Activated naive CD4-positive, alpha-beta T cell treated with anti-CD3 and anti-CD28 coated beads for 36 hours (primary cell): Measurements from ENCODE around the gene CDIPT. TPM values are rescaled to one million over a fixed set of nuclear protein-coding genes. Genes with fewer than 3 reads are reported as not detected.
"Not testable (repeated sequence)": the region's sequence is repeated elsewhere in the genome, so short reads cannot be mapped to it uniquely, and the experiment has no call there.

Experiments
- CTCF ChIA-PET: fragments of 350-600 bp; sonication (Branson Sonifier 250); formaldehyde crosslinking; loops from one replicate; lab custom pipeline; 2021; ENCODE audit warnings: antibody characterized with exemption; lab: Charles Lee
- DNase-seq: peaks from one replicate; pipeline ENCODE4 v3.0.0-alpha.2; 2020
- H3K27ac Mint-ChIP-seq: one replicate; pipeline ENCODE4 v1.8.0; 2021; ENCODE audit warnings: mild to moderate bottlenecking, mixed read lengths
- H3K27me3 Mint-ChIP-seq: one replicate; pipeline ENCODE4 v1.8.0; 2021; ENCODE audit warnings: low read depth, mixed read lengths
- H3K36me3 Mint-ChIP-seq: one replicate; pipeline ENCODE4 v1.8.0; 2021; ENCODE audit warnings: low read depth, mixed read lengths
- H3K4me1 Mint-ChIP-seq: one replicate; pipeline ENCODE4 v1.8.0; 2021; ENCODE audit warnings: low read depth, mixed read lengths
- H3K4me3 Mint-ChIP-seq: one replicate; pipeline ENCODE4 v1.8.0; 2021; ENCODE audit warnings: mild to moderate bottlenecking, moderate library complexity, mixed read lengths
- H3K9me3 Mint-ChIP-seq: one replicate; pipeline ENCODE4 v1.8.0; 2021; ENCODE audit warnings: mixed read lengths
- intact Hi-C: fragments of 100-400 bp; cut with micrococcal nuclease; formaldehyde crosslinking; loops from one replicate; pipeline ENCODE4 v1.15.1; 2023
- total RNA-seq, 2 experiments: library from RNA; stranded (reverse); gene quantifications; one replicate each; pipeline ENCODE4 v1.2.3, GENCODE V29; 2021

The CDIPT gene
- total RNA-seq, 2 experiments from 2014 or later, result 29.0 to 31.0 TPM

DNA sequence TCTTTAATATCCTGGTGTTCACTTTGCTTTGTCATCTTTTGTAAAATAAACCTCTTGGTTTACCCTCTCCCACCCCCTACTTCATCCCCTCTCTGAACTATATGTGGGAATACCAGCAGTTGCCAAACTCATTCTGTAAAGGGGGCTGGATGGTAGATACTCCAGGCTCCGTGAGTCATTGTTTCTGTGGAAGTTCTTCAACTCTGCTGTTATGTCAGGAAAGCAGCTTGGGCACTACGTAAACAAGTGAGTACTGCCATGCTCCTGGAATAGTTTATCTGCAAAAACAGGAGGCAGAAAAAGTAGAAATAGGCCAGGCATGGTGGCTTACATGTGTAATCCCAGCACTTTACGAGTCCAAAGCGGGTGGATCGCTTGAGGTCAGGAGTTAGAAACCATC lies 25.2 kb downstream of the CDIPT start:
- intact Hi-C loops, result no loop called here
- CTCF ChIA-PET, result interaction anchor here (0.6 to 2.6 kb wide), 2 partner anchors 11 to 714 kb away, joined by 3 to 11 read pairs; no protein-coding TSS in a partner anchor
- Mint-ChIP-seq H3K27ac (no peak overlapping the region), H3K9me3 (no peaks in the 10 kb centered on the region), H3K36me3 (peaks cover 21% of the 10 kb centered on the region), H3K4me3 (no peak overlapping the region), H3K27me3 (no peaks in the 10 kb centered on the region), H3K4me1 (peaks cover 11% of the 10 kb centered on the region)
- DNase-seq, result no peak

DNA sequence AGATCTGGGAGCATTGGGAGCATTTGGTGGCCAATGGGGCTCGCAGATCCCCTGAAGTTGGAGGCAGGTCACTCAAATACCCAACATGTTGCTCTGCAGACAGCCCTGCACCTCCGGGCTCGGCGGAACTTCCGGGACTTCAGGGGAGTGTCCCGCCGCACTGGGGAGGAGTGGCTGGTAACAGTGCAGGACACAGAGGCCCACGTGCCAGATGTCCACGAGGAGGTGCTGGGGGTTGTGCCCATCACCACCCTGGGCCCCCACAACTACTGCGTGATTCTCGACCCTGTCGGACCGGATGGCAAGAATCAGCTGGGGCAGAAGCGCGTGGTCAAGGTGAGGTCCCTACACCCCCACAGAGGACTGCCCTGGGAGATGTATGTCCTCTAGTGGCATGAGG lies 26.4 kb downstream of the CDIPT start:
- intact Hi-C loops, result no loop called here
- DNase-seq, result no peak
- Mint-ChIP-seq H3K27ac (no peak overlapping the region), H3K4me1 (peaks cover 13% of the 10 kb centered on the region), H3K9me3 (no peaks in the 10 kb centered on the region), H3K36me3 (peaks cover 25% of the 10 kb centered on the region), H3K27me3 (no peaks in the 10 kb centered on the region), H3K4me3 (no peak overlapping the region)
- CTCF ChIA-PET, result no interaction called here

- no peak for DNase-seq
- Mint-ChIP-seq H3K9me3 (no peaks in the 10 kb centered on the region), H3K4me1 (peaks cover 19% of the 10 kb centered on the region), H3K36me3 (peaks cover 25% of the 10 kb centered on the region), H3K4me3 (no peak overlapping the region), H3K27ac (no peak overlapping the region), H3K27me3 (no peaks in the 10 kb centered on the region)
- intact Hi-C loops, result no loop called here
- CTCF ChIA-PET, result no interaction called here
Measured at GRCh38 chr16:29835926-29836325, 27.1 kb downstream of the CDIPT start.

- H3K4me3 Mint-ChIP-seq, result no peak overlapping the region
- H3K9me3 Mint-ChIP-seq, result no peaks in the 10 kb centered on the region
- CTCF ChIA-PET, result interaction anchor here (1.2 to 1.6 kb wide), 3 partner anchors 13 to 15 kb away, joined by 3 to 9 read pairs (median 7); partner anchors contain the start of gene MVP
- H3K4me1 Mint-ChIP-seq, result peaks cover 33% of the 10 kb centered on the region
- no peak for DNase-seq
- intact Hi-C loops, result no loop called here
- peaks cover 25% of the 10 kb centered on the region for H3K36me3 Mint-ChIP-seq
- H3K27ac Mint-ChIP-seq, result no peak overlapping the region
- H3K27me3 Mint-ChIP-seq, result no peaks in the 10 kb centered on the region
Measured at GRCh38 chr16:29834079-29834478, 28.9 kb downstream of the CDIPT start.

GRCh38 chr16:29833219-29833618 lies 29.8 kb downstream of the CDIPT start:
- H3K27ac Mint-ChIP-seq, H3K4me3 Mint-ChIP-seq, intact Hi-C loops, H3K9me3 Mint-ChIP-seq, H3K27me3 Mint-ChIP-seq, DNase-seq: not testable (repeated sequence)
- CTCF ChIA-PET, result interaction anchor here (0.6 to 1.2 kb wide), 6 partner anchors 12 to 222 kb away, joined by 3 to 6 read pairs (median 3); no protein-coding TSS in a partner anchor
- peaks cover 39% of the 10 kb centered on the region for H3K4me1 Mint-ChIP-seq
- H3K36me3 Mint-ChIP-seq, result peaks cover 25% of the 10 kb centered on the region

GRCh38 chr16:29831490-29831889 lies 31.5 kb downstream of the CDIPT start:
- Mint-ChIP-seq H3K36me3 (peaks cover 23% of the 10 kb centered on the region), H3K27ac (no peak overlapping the region), H3K27me3 (no peaks in the 10 kb centered on the region), H3K4me3 (no peak overlapping the region), H3K4me1 (peaks cover 57% of the 10 kb centered on the region), H3K9me3 (no peaks in the 10 kb centered on the region)
- intact Hi-C loops, result no loop called here
- CTCF ChIA-PET, result no interaction called here
- DNase-seq, result no peak

- CTCF ChIA-PET, result no interaction called here
- Mint-ChIP-seq H3K9me3 (no peaks in the 10 kb centered on the region), H3K4me3 (no peak overlapping the region), H3K27ac (no peak overlapping the region), H3K36me3 (peaks cover 22% of the 10 kb centered on the region), H3K4me1 (peaks cover 64% of the 10 kb centered on the region), H3K27me3 (no peaks in the 10 kb centered on the region)
- DNase-seq, result no peak
- intact Hi-C loops, result no loop called here
Measured at GRCh38 chr16:29830774-29831173, 32.3 kb downstream of the CDIPT start.

- peaks cover 88% of the 10 kb centered on the region for H3K4me1 Mint-ChIP-seq
- no peaks in the 10 kb centered on the region for H3K9me3 Mint-ChIP-seq
- peak overlapping the region; percentile 94 for H3K27ac Mint-ChIP-seq
- peak overlapping the region; percentile 61 for H3K4me3 Mint-ChIP-seq
- CTCF ChIA-PET, result interaction anchor here (0.7 to 6.3 kb wide), 7 partner anchors 9 to 126 kb away, joined by 3 to 77 read pairs (median 7); partner anchors contain the start of gene PAGR1
- H3K27me3 Mint-ChIP-seq, result no peaks in the 10 kb centered on the region
- no peak for DNase-seq
- H3K36me3 Mint-ChIP-seq, result peaks cover 10% of the 10 kb centered on the region
- intact Hi-C loops, result no loop called here
Measured at GRCh38 chr16:29826342-29826695, 36.7 kb downstream of the CDIPT start.

DNA sequence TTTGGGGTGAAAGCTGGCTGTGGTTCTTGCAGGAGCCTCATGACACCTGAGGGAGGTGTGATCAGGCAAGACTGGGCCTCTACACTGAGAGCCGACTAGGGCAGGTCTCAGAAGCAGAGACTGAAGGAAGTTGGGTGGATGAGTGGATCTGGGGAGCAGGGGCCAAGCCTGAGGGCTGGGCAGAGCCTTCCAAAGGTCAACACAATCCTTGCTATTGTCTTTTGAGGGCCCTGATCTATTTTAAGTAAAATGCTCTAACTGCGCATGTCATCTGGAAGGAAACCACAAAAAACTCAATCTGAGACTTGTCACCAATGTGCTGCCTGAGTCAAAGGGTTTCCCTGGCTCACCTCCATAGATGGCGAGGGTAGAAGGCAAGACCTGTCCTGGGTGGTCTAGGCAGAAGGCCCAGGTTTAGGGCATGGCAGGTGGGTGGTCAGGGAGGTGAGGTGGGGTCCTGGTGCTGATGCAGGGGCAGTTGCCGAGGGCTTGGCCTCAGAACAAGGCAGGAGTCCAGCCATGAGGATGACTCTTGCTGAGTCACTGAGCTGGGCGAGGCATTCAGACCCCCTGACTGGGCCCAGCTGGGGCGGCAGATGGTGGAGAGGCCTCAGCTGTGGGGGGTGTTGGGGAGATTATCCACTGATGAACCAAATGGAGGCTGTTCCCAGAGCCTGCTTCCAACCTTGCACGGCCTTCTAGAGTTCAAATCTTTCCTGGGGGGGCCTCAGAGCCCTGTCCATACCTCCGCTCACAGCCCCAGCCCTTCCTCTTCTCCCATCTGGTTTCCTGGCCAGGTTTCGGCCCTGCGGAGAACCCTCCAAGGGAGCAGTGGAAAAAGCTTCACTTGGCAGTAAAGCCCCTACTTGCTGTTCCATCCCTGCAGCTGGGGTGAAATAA lies 37.6 kb downstream of the CDIPT start:
- CTCF ChIA-PET, result interaction anchor here (0.6 to 6.3 kb wide), 7 partner anchors 9 to 125 kb away, joined by 3 to 77 read pairs (median 3); partner anchors contain the start of genes KCTD13 and PAGR1
- Mint-ChIP-seq H3K4me1 (peaks cover 81% of the 10 kb centered on the region), H3K9me3 (no peaks in the 10 kb centered on the region), H3K36me3 (peaks cover 14% of the 10 kb centered on the region), H3K27me3 (no peaks in the 10 kb centered on the region), H3K27ac (peak overlapping the region; percentile 90), H3K4me3 (peak overlapping the region; percentile 55)
- peak; percentile 78 for DNase-seq
- intact Hi-C loops, result no loop called here

- DNase-seq, result no peak
- peak overlapping the region; percentile 90 for H3K27ac Mint-ChIP-seq
- H3K4me1 Mint-ChIP-seq, result peaks cover 81% of the 10 kb centered on the region
- no peaks in the 10 kb centered on the region for H3K9me3 Mint-ChIP-seq
- H3K36me3 Mint-ChIP-seq, result peaks cover 18% of the 10 kb centered on the region
- H3K27me3 Mint-ChIP-seq, result no peaks in the 10 kb centered on the region
- CTCF ChIA-PET, result interaction anchor here (0.6 to 6.3 kb wide), 7 partner anchors 8 to 136 kb away, joined by 3 to 77 read pairs (median 3); partner anchors contain the start of genes KCTD13 and PAGR1
- intact Hi-C loops, result loop anchor here (5.0 kb wide), 2 partner anchors 148 to 548 kb away; partner anchors contain the start of genes MYL11, TAOK2 and TBC1D10B
- H3K4me3 Mint-ChIP-seq, result peak overlapping the region; percentile 55
Measured at GRCh38 chr16:29824589-29825144, 38.4 kb downstream of the CDIPT start.

GRCh38 chr16:29821643-29822115 lies 41.3 kb downstream of the CDIPT start:
- intact Hi-C loops, result loop anchor here (2.0 to 5.0 kb wide), 3 partner anchors 17 to 551 kb away; partner anchors contain the start of genes MYL11, TAOK2 and TBC1D10B
- H3K27ac Mint-ChIP-seq, result peak overlapping the region; percentile 98
- H3K9me3 Mint-ChIP-seq, result no peaks in the 10 kb centered on the region
- H3K4me1 Mint-ChIP-seq, result peaks cover 76% of the 10 kb centered on the region
- H3K4me3 Mint-ChIP-seq, result peak overlapping the region; percentile 94
- H3K27me3 Mint-ChIP-seq, result no peaks in the 10 kb centered on the region
- H3K36me3 Mint-ChIP-seq, result peaks cover 33% of the 10 kb centered on the region
- DNase-seq, result no peak
- CTCF ChIA-PET, result interaction anchor here (0.8 to 8.3 kb wide), 4 partner anchors 8 to 152 kb away, joined by 3 to 92 read pairs (median 3); partner anchors contain the start of gene TAOK2
